ENCODE measurements around the gene TPSG1.

The TPSG1 gene

GRCh38 chr16:1181404-1182315 is 43.4 kb downstream of the TPSG1 start:
- DNase-seq (ENCODE audit: low read depth in 4 of 4, low spot score in 1 of 4) = no peak

DNA sequence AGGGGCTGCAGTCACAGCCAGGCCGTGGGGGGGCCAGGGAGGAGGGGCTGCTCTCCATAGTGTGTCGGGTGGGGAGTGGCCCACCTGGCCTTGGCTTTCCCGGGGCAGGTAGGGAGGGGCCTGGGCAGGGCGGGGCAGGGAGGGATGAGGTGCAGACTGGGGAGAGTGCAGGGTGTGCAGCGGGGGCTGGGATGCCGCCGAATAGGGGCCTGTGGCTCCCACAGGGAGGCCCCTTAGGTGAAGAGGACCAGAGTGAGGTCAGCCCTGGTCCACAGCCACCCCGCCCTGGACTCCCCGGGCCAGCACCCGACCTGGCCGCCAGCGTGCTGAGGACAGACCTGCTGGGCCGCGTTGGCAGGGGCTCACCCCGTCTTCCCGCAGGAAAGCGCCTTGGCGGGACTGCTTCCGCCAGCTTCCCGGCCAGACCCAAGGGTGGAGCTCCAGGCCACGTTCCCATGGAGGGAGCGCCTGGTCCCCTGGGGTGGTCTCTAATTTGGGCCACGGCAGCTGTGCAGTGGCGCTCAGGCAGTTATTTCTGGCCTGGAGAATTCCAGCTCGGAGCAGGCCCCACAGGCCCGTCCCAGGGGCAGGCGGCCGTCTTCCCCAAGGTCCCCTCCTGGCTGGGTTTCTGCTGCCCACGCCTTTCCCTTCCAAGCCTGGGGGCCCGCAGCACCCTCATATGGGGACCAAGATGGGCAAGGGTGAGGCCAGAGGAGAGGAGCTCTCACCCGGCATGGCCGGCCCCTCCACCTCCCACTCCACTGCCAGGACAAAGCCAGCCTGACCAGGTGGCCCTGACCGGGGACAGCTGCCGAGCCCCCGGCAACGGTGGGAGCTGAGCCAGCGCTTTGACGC is 44.3 kb downstream of the TPSG1 start:
- no peak for DNase-seq (ENCODE audit: low read depth in 4 of 4, low spot score in 1 of 4)

- DNase-seq (ENCODE audit: low read depth in 4 of 4, low spot score in 1 of 4) = no peak
Observed at GRCh38 chr16:1178295-1178910, 46.7 kb downstream of the TPSG1 start.

DNA sequence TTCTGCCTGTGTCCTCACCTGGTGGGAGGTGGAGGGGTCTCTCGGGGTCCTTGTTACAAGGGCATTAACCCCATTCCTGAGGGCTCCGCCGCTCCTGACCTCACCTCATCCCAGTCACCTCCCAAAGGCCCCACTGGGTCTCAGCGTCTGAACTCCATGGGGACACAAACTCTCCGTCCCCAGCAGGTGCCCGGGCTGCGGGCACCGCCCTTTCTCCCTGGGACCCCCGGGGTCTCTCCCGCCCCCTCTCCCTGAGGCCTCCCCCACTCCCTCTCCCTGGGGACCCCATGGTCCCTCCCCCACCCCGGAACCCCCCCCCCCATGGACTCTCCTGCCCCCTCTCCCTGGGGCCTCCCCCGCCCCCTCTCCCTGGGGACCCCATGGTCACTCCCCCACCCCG is 47.3 kb downstream of the TPSG1 start:
- DNase-seq (ENCODE audit: low read depth in 4 of 4, low spot score in 1 of 4) = no peak

GRCh38 chr16:1177053-1177452 is 48.0 kb downstream of the TPSG1 start:
- no peak for DNase-seq (ENCODE audit: low read depth in 4 of 4, low spot score in 1 of 4)

GRCh38 chr16:1176280-1176897 is 48.7 kb downstream of the TPSG1 start:
- no peak for DNase-seq (ENCODE audit: low read depth in 4 of 4, low spot score in 1 of 4)

GRCh38 chr16:1175566-1176279 is 49.3 kb downstream of the TPSG1 start:
- no peak for DNase-seq (ENCODE audit: low read depth in 4 of 4, low spot score in 1 of 4)

DNA sequence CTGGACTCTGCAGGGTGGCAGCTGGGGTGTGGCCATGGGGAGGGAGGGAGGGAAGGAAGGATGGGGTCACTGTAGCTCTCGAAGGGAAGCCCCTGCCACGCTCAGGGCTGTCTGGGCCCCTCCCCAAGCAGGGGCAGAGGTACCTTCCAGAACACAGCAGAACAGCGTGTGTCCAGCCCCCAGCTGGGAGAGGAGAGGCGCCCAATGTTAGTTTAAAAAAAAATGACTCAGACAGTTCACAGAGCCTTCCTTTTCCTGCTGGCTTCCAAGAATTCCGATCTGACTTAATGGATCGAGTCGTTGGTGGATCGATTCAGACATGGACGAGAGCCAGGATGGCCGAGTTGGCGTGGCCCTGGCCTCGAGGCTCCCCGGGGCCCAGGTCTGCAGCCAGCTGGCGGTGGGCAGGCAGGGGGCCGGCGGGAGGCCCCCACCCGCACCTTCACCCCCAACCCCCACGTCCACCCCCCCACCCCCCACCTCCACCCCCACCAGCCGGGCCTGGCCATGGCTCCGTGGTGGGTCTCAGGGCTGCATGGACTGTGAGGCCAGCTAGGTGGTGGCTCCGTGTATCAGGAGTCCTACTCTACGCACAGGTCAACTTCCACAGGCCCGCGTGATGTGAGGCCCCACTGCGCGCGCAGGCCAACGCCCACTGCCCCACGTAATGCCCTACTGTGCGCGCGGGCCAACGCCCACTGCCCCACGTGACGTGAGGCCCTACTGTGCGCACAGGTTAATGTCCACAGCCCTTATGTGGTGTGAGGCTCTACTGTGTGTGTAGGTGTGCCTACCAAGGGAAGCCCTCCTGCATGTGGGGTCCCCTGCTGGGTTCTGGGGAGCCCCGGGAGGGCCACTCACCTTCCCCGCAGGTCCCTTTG is 50.4 kb downstream of the TPSG1 start:
- no peak for DNase-seq (ENCODE audit: low read depth in 4 of 4, low spot score in 1 of 4)

DNA sequence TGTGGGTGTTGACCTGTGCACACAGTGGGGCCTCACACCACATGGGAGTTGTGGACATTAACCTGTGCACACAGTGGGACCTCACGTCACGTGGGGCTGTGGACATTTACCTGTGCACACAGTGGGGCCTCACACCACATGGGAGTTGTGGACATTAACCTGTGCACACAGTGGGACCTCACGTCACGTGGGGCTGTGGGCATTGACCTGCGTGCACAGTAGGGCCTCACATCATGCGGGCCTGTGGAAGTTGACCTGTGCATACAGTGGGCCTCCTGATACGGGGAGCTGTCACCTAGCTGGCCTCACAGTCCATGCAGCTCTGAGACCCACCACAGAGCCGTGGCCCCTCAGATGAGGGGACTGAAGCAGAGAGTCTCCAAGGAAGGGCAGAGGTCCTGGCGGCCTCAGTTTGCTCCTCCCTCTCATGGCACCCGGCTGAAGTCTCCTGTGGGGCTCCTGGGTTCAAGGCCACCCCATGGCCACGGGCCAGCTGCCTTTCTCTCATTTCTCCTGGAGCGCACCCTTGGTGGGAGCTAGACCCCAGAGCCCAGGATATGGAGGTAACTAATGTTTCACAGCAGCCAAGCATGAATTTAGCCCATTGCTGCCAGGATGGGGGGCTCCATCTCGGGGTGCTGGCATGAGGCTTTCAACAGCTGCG is 51.1 kb downstream of the TPSG1 start:
- DNase-seq (ENCODE audit: low read depth in 4 of 4, low spot score in 1 of 4) = no peak

- DNase-seq (ENCODE audit: low read depth in 4 of 4, low spot score in 1 of 4) = no peak
Observed at GRCh38 chr16:1172651-1173050, 52.4 kb downstream of the TPSG1 start.

GRCh38 chr16:1171854-1172428 is 53.1 kb downstream of the TPSG1 start:
- no peak for DNase-seq (ENCODE audit: low read depth in 4 of 4, low spot score in 1 of 4)
